NCI-H1694 treated with DMSO at 0.1 percent for 48 hours (cell line): ENCODE data around the gene MLLT10.
"Not testable (repeated sequence)": the region's sequence is repeated elsewhere in the genome, so short reads cannot be mapped to it uniquely, and the experiment has no call there.

ENCODE experiments used
- DNase-seq: peaks from one replicate; lab custom pipeline; 2025; lab: John Stamatoyannopoulos, UW

Gene MLLT10

DNA sequence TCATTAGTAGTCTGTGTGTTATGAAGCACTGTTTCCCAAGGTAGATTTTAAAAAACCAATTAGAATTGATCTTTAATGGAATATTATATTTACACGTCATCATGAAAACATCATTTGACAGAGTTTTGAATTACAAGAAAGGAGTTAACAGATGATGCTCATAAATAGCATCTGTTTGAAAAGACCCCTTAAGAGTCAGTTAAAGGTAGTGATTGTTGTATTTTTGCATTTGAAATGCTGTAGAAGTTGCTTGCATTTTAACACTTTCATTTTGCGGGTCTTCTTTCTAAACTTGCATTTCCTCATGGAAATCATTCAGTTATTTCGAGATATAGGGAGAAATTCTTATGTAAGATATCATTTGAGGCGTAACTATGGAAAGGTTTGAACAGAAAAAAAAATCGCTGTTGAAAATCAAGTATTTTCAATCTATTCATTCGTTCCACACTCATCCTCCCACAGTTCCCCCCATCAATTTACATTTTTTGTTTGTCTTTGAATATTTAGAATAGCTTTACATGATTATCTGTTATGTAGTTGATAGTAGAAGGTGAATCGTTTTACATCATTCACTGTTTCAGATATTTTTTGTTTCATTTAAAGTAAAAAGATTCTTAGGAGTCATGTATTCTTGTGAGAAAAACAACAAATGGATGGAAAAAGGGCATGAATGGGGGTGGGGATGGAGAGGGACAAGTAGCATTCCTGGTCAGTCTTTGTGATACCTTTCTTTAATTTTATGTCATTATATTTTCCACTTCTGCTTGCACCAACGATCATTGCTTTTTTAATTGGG, 5.6 kb upstream of the MLLT10 start:
- DNase-seq, result peak; percentile 81

DNA sequence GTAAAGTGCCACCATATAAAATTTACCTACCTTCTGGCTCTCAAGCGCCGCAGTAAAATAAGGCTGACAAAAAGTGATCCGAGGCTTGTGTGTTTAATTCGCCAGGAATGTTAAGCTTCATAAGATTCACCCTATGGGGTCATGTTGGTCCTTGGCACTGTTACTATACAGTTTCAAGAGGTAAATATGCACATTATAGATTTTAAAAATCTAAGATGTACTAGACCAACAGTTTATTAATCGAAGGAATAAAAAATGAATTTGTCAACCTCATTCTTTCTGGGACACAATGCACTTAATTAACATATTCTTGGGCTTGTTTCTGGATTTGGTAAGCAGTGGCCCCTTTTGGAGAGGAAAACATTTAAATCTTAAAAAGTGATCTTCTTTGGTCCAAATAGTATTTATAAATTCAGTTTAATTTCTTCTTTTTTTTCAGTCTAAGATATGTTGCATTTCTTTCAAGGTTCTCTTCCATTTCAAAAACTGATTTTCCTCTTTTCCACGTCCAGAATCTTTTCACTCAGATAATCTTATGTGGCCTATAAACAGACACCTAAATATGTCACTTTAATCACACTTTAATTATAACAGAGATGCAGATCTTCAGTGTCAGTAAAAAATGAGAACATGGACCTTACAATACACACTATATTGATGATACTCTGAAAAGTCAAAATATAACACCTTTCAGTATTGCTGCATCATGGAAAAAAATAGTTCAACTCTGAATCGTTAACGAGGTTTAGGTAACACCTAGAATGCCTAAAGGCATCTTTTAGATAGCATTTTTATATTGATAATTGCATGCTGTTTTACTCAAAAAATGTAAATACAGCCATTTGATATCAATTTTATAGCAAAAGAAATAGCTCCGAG, 4.8 kb upstream of the MLLT10 start:
- peak; percentile 61 for DNase-seq

- no peak for DNase-seq
Observed at GRCh38 chr10:21530168-21530567, 3.9 kb upstream of the MLLT10 start.

GRCh38 chr10:21530641-21531040, 3.4 kb upstream of the MLLT10 start:
- peak; percentile 46 for DNase-seq

- peak; percentile 46 for DNase-seq
Observed at GRCh38 chr10:21531164-21531563, 2.9 kb upstream of the MLLT10 start.

DNA sequence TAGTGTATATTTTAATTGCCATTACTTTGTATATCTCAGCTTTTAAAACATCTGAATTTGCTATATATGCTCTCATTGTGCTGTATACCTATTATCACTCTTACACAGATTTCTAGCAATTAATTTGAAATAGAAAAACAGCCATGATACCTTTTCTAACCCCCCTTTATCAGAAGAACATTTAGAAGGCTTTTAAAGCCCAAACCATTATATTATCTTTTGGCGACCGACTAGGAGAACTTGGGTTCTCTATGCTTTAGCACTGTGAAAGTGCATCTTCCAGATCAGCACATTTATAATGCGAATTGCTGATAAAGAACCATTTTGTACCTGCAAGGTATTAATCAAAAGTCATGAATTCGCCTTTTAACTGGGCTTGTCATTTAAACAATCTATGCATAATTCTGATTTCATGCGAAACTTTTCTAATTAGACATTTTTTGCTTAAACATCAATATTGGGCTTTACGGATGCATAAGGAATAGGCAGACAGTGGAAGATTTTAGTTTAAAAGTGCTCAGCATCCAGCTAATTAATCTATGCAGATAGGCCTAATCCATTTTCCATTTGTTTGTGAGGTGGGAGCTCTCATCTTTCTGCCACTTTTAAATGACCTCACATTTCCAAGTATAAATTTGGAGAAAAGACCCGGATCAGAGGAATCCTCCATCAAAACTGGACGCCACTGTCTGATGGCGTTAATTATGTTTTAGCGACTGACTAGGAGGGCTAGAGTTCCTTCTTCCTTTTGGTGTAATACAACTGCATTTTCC, 1.2 kb upstream of the MLLT10 start:
- peak; percentile 53 for DNase-seq

DNA sequence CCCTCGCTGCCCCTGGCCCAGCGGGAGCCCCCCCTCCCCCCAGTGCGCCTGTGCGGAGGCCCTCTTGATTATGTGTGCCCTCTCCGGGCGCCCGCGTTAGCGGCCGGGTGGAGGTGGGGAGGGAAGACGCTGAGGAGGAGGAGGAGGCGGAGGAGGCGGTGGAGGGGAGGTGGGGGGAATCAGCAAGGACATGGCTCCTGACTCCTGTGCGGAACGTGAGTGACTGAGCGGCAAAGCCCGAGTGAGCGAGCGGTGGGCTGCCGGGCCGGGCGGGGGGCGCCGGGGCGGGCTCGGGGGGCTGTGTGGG, 201 bp downstream of the MLLT10 start:
- DNase-seq, result no peak

GRCh38 chr10:21534604-21535493, 817 bp downstream of the MLLT10 start:
- DNase-seq, result peak; percentile 3

- peak; percentile 1 for DNase-seq
Observed at GRCh38 chr10:21535494-21535965, 1.5 kb downstream of the MLLT10 start.

GRCh38 chr10:21535976-21536375, 1.9 kb downstream of the MLLT10 start:
- DNase-seq, result not testable (repeated sequence)

GRCh38 chr10:21536874-21537273, 2.8 kb downstream of the MLLT10 start:
- no peak for DNase-seq

DNA sequence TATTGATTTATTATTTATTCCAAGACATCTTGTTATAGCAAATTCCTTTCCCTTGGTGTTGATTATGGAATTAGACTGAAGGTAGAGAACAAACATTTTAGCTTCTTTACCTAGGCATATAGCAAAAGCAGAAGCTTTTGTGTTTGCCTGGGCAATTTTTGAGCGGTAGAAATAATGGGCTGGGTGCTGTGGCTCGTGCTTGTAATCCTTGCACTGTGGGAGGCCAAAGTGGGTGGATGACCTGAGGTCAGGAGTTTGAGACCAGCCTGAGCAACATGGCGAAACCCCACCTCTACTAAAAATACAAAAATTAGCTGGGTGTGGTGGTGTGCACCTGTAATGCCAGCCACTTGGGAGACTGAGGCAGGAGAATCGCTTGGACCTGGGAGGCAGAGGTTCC, 6.7 kb downstream of the MLLT10 start:
- not testable (repeated sequence) for DNase-seq

DNA sequence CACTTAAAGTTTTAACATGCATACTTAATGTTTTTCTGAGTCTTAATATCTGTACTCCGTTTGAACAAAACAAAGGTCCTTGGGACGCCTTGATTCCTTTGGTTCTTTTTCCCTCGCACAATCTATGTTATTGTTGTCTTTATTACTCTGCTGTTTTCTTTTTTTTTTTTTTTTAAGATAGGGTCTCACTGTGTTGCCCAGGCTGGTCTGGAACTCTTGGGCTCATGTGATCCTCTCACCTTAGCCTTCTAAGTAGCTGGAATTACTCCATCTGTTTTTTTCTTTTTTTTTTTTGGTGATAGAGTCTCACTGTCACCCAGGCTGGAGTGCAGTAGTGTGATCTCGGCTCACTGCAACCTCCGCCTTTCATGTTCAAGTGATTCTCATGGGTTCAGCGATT, 13.2 kb downstream of the MLLT10 start:
- no peak for DNase-seq

GRCh38 chr10:21552638-21553037, 18.6 kb downstream of the MLLT10 start:
- DNase-seq, result no peak

DNA sequence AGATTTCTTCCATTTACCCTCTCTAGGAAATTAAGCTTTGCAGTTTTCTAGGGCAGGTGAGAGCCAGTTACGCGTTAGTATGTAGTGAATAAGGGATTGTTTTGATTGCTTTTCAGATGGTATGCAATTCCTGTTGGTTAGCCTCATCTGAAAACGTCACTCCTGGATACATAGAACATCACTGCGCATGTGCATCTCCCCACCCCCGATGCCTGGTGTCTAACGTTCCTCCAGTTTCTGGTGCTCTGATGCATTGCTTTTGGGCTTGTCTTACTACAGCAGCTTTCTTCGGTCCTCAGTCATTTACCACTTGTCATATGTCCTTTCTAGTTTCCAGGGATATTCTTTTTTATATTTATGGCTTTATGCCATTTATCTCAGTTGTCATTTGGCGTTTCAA, 22.5 kb downstream of the MLLT10 start:
- DNase-seq, result no peak

DNA sequence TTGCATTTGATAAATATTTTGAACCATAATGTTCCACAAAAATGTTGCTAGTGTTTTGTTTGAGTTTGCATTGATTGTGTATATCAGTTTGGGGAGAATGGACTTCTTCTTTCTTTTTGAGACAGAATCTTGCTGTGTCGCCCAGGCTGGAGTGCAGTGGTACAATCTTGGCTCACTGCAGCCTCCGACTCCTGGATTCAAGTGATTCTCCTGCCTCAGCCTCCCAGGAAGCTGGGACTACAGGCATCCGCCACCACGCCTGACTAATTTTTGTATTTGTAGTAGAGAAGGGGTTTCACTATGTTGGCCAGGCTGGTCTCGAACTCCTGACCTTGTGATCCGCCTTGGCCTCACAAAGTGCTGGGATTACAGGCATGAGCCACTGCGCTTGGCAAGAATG, 25.0 kb downstream of the MLLT10 start:
- not testable (repeated sequence) for DNase-seq

- DNase-seq, result no peak
Observed at GRCh38 chr10:21570761-21571521, 36.9 kb downstream of the MLLT10 start.

GRCh38 chr10:21572578-21572977, 38.5 kb downstream of the MLLT10 start:
- DNase-seq, result no peak

DNA sequence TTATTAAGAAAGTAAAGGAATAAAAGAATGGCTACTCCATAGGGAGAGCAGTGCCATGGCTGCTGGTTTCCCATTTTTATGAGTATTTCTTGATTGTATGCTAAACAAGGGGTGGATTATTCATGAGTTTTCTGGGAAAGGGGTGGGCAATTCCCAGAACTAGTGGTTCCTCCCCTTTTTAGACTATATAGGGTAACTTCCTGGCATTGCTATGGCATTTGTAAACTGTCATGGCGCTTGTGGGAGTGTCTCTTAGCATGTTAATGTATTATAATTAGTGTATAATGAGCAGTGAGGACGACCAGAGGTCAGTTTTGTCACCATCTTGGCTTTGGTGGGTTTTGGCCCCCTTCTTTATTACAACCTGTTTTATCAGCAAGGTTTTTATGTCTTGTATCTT, 40.5 kb downstream of the MLLT10 start:
- DNase-seq, result not testable (repeated sequence)

DNA sequence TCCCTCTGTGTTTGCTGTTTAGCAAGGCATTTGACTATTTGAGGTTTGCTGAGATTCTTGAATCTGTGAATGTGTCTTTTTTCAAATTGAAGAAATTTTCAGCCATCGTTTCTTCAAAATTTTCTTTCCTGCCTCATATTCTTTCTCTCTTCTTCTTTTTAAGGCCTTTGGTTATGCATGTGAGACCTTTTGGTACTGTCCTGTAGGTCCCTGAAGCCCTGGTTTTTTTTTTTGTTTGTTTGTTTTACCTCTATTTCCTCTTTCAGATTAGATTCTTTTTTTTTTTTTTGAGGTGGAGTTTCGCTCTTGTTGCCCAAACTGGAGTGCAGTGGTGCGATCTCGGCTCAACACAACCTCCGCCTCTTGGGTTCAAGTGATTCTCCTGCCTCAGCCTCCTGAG, 45.3 kb downstream of the MLLT10 start:
- DNase-seq, result no peak

GRCh38 chr10:21581421-21581834, 47.4 kb downstream of the MLLT10 start:
- DNase-seq, result not testable (repeated sequence)
